A549 (cell line): Measurements from ENCODE around the gene ITGB1BP2. TPM values are rescaled to one million over a fixed set of nuclear protein-coding genes. Genes with fewer than 3 reads are reported as not detected.
A peak's percentile ranks its signal among the peaks of the same experiment; 100 is the strongest.
"Not testable (repeated sequence)": the region's sequence is repeated elsewhere in the genome, so short reads cannot be mapped to it uniquely, and the experiment has no call there.

Experiments
- ATAC-seq, 2 experiments: fragments of 200-7000 bp in 1 of 2; fragments of >200 bp in 1 of 2; cut with Nextera tagmentation in 1 of 2; cut with Tn5 transposase in 1 of 2; 3 replicates each; pipeline versions ENCODE4 v1.8.0 to v1.9.1; 2018 to 2020; ENCODE audit warnings: mild to moderate bottlenecking in 1 of 2, moderate library complexity in 1 of 2
- CTCF ChIA-PET: fragments of 300-600 bp; sonication (Branson Sonifier 250); formaldehyde crosslinking; extraction: SDS; loops from one replicate; lab custom pipeline; 2021; ENCODE audit warnings: antibody characterized with exemption, inconsistent platforms; lab: Yijun Ruan, JAX
- POLR2A ChIA-PET: fragments of 350-600 bp; formaldehyde crosslinking; extraction: SDS; loops from one replicate; lab custom pipeline; 2021; ENCODE audit warnings: antibody characterized with exemption, inconsistent platforms; lab: Yijun Ruan, JAX
- DNase-seq, 2 experiments: peaks; one replicate each; pipeline versions ENCODE4 v3.0.0 to v3.0.0-alpha.2; 2011 to 2016; ENCODE audit warnings: low read depth in 1 of 2, low spot score in 1 of 2
- FAIRE-seq: peaks from 2 replicates; lab custom pipeline; 2011; peaks lifted over from hg19 to GRCh38; lab: Jason Lieb, UNC
- H3K27ac ChIP-seq, 2 experiments: fragments of >200 bp; sonication (Bioruptor Twin); formaldehyde crosslinking; 3 replicates each; pipeline ENCODE4 v1.5.1; 2016 to 2017
- H3K4me1 ChIP-seq: fragments of >200 bp; sonication (Bioruptor Twin); formaldehyde crosslinking; 3 replicates; pipeline ENCODE4 v1.6.1; 2016
- H3K4me2 ChIP-seq: fragments of >200 bp; sonication (Bioruptor Twin); formaldehyde crosslinking; 3 replicates; pipeline ENCODE4 v1.6.1; 2016
- H3K4me3 ChIP-seq: fragments of >200 bp; sonication (Bioruptor Twin); formaldehyde crosslinking; 3 replicates; pipeline ENCODE4 v1.5.1; 2016
- H3K9me3 ChIP-seq: fragments of >200 bp; sonication (Bioruptor Twin); formaldehyde crosslinking; 3 replicates; pipeline ENCODE4 v1.6.1; 2016
- CEBPB ChIP-seq, 2 experiments: fragments of >200 bp in 1 of 2; sonication (Bioruptor Twin) in 1 of 2; formaldehyde crosslinking in 1 of 2; IDR thresholded peaks; 2 replicates each; pipeline ENCODE4 v1.6.1; 2012 to 2016
- CHD2 ChIP-seq: fragments of 150-350 bp; IDR thresholded peaks from 2 replicates; pipeline ENCODE4 v1.6.1; 2014; ENCODE audit warnings: low read length; ENCODE audit not compliant: partially characterized antibody
- CHD4 ChIP-seq: fragments of 200-600 bp; sonication (generic); IDR thresholded peaks from 2 replicates; pipeline ENCODE4 v1.6.1; 2016; ENCODE audit warnings: antibody characterized with exemption, mild to moderate bottlenecking, borderline replicate concordance
- EHMT2 ChIP-seq: fragments of 200-600 bp; sonication (generic); IDR thresholded peaks from 2 replicates; pipeline ENCODE4 v1.6.1; 2016; ENCODE audit warnings: antibody characterized with exemption, low read depth, mild to moderate bottlenecking, moderate library complexity
- ELK1 ChIP-seq: fragments of 150-350 bp; IDR thresholded peaks from 2 replicates; pipeline ENCODE4 v1.6.1; 2014; ENCODE audit warnings: low read depth, mild to moderate bottlenecking, low read length
- FOSB ChIP-seq: fragments of 250-450 bp; sonication (Bioruptor Pico); IDR thresholded peaks from 2 replicates; pipeline ENCODE4 v1.5.0; 2020; ENCODE audit warnings: mild to moderate bottlenecking, moderate library complexity
- FOXS1 ChIP-seq: fragments of 250-450 bp; sonication (Bioruptor Pico); IDR thresholded peaks from 2 replicates; pipeline ENCODE4 v1.5.0; 2020; ENCODE audit warnings: mild to moderate bottlenecking, moderate library complexity
- HEYL ChIP-seq: fragments of 250-450 bp; sonication (Bioruptor Pico); IDR thresholded peaks from 2 replicates; pipeline ENCODE4 v1.8.0; 2021; ENCODE audit warnings: mild to moderate bottlenecking, moderate library complexity
- HMGXB4 ChIP-seq: fragments of 250-450 bp; sonication (Bioruptor Pico); IDR thresholded peaks from 2 replicates; pipeline ENCODE4 v1.5.0; 2021; ENCODE audit warnings: mild to moderate bottlenecking, moderate library complexity, borderline replicate concordance
- HOXA7 ChIP-seq: fragments of 250-450 bp; sonication (Bioruptor Pico); IDR thresholded peaks from 2 replicates; pipeline ENCODE4 v1.5.0; 2020; ENCODE audit warnings: mild to moderate bottlenecking, moderate library complexity
- HOXB13 ChIP-seq: fragments of 250-450 bp; sonication (Bioruptor Pico); IDR thresholded peaks from 2 replicates; pipeline ENCODE4 v1.5.0; 2020; ENCODE audit warnings: low read depth, mild to moderate bottlenecking, moderate library complexity
- KDM5A ChIP-seq: fragments of 200-600 bp; sonication (generic); IDR thresholded peaks from 2 replicates; pipeline ENCODE4 v1.6.1; 2016; ENCODE audit warnings: antibody characterized with exemption, mild to moderate bottlenecking
- MAZ ChIP-seq: fragments of 150-350 bp; IDR thresholded peaks from 2 replicates; pipeline ENCODE4 v1.6.1; 2014; ENCODE audit warnings: antibody characterized with exemption, low read depth, low read length, borderline replicate concordance
- MYC ChIP-seq: IDR thresholded peaks from 2 replicates; pipeline ENCODE4 v1.6.1; 2012; ENCODE audit warnings: mild to moderate bottlenecking, inconsistent platforms, low read length, improper control_type of control experiment, borderline replicate concordance
- NPAS2 ChIP-seq: fragments of 250-450 bp; sonication (Bioruptor Pico); IDR thresholded peaks from 2 replicates; pipeline ENCODE4 v1.8.0; 2022; ENCODE audit warnings: mild to moderate bottlenecking, moderate library complexity, borderline replicate concordance
- PBX3 ChIP-seq: IDR thresholded peaks from 2 replicates; pipeline ENCODE4 v1.6.1; 2012
- PHF8 ChIP-seq: fragments of 200-600 bp; sonication (generic); IDR thresholded peaks from 2 replicates; pipeline ENCODE4 v1.6.1; 2016; ENCODE audit warnings: low read depth, mild to moderate bottlenecking, antibody characterized with exemption, moderate library complexity, borderline replicate concordance
- RAD21 ChIP-seq, 2 experiments: fragments of >200 bp in 1 of 2; sonication (Bioruptor Twin) in 1 of 2; formaldehyde crosslinking in 1 of 2; IDR thresholded peaks in 1 of 2; conservative IDR thresholded peaks in 1 of 2; 2 replicates in 1 of 2; 3 replicates in 1 of 2; pipeline ENCODE4 v1.6.1; 2012 to 2018; ENCODE audit warnings: inconsistent platforms in 1 of 2
- ZFP36 ChIP-seq: fragments of 450-650 bp; IDR thresholded peaks from 2 replicates; pipeline ENCODE4 v1.6.1; 2014; ENCODE audit warnings: borderline replicate concordance; ENCODE audit not compliant: partially characterized antibody
- WGBS: methylation state at CpG from one replicate; pipeline ENCODE4 v1.1.6; 2017; ENCODE audit errors: missing lambda C conversion rate; 5-methylcytosine and 5-hydroxymethylcytosine counted together
- polyA plus RNA-seq, 4 experiments: library from polyadenylated mRNA; depleted of rRNA in 3 of 4; stranded (reverse); fragments of >200 nt; fragmentation: RNase III in 1 of 4; extraction: RNeasy Plus Mini Kit Qiagen cat#74134 plus additional on column Dnase treatment in 1 of 4; gene quantifications; 2 replicates in 3 of 4; 3 replicates in 1 of 4; pipeline ENCODE4 v1.2.3, GENCODE V29; 2011 to 2017

The ITGB1BP2 gene
- polyA plus RNA-seq, 2 of the 4 experiments (the other 2 are of a cell fraction): 1.4 to 3.1 TPM

GRCh38 chrX:71254092-71254963 lies 47.2 kb upstream of the ITGB1BP2 start, which contains the start of gene ZMYM3 (continued):
- TF ChIP-seq MYC (peak; percentile 39; the same call in 1 of the 2 replicates), CEBPB (IDR thresholded peaks at IDR 0.05) (no peak), PBX3 (peak; percentile 64; the same call in 1 of the 2 replicates), HMGXB4 (CRISPR knock-in tag) (no peak), ELK1 (no peak), ZFP36 (no peak)

GRCh38 chrX:71256051-71256450 lies 45.5 kb upstream of the ITGB1BP2 start:
- ATAC-seq: no peak
- Histone ChIP-seq H3K4me1 (peaks cover 23% of the 10 kb centered on the region), H3K4me2 (no peak overlapping the region; the same call in 2 of the 3 replicates), H3K27ac (peak overlapping the region in 1 of 2 experiments; percentile 99; a peak in 3 of 6 replicates), H3K4me3 (no peak overlapping the region)
- ChIA-PET CTCF (interaction anchor here (0.9 kb wide), 1 partner anchor 110 kb away, joined by 3 read pairs; the partner anchor contains the start of gene TAF1), POLR2A (interaction anchor here (2.9 kb wide), 1 partner anchor 27 kb away, joined by 19 read pairs; the partner anchor contains the start of gene NONO)
- DNase-seq: no peak
- FAIRE-seq: no peak
- WGBS: 88% methylated on average over 6 of the region's 6 CpGs
- no peak for TF ChIP-seq PHF8
- TF ChIP-seq HOXA7: no peak
- TF ChIP-seq HOXB13: no peak
- no peak for TF ChIP-seq RAD21 (conservative IDR thresholded peaks at IDR 0.05 in 1 of 2, IDR thresholded peaks at IDR 0.05 in 1 of 2)
- TF ChIP-seq HEYL (CRISPR knock-in tag): no peak
- TF ChIP-seq, all 56 proteins: peak for 0
- H3K9me3 ChIP-seq: no peaks in the 10 kb centered on the region

- CTCF ChIA-PET: no interaction called here
- no peak for DNase-seq
- Histone ChIP-seq H3K4me2 (no peak overlapping the region), H3K4me3 (no peak overlapping the region), H3K9me3 (no peaks in the 10 kb centered on the region), H3K4me1 (peaks cover 20% of the 10 kb centered on the region), H3K27ac (no peak overlapping the region)
- TF ChIP-seq EHMT2 (no peak), MAZ (no peak), KDM5A (no peak), FOSB (CRISPR knock-in tag) (no peak), CHD4 (no peak), CHD2 (no peak), FOXS1 (CRISPR knock-in tag) (no peak), HMGXB4 (CRISPR knock-in tag) (no peak), NPAS2 (CRISPR knock-in tag) (no peak)
- 96% methylated on average over 4 of the region's 4 CpGs for WGBS
- ATAC-seq: no peak
- POLR2A ChIA-PET: no interaction called here
- no peak for FAIRE-seq
These were observed 44.7 kb upstream of the ITGB1BP2 start for GRCh38 chrX:71256856-71257255.

GRCh38 chrX:71268624-71269023 lies 32.9 kb upstream of the ITGB1BP2 start:
- H3K4me2 ChIP-seq, H3K27ac ChIP-seq, H3K9me3 ChIP-seq, H3K4me1 ChIP-seq, POLR2A ChIA-PET, CTCF ChIA-PET, H3K4me3 ChIP-seq, DNase-seq, FAIRE-seq, ATAC-seq: not testable (repeated sequence)
